ENCODE measurements around the gene PLCL1.
"Not testable (repeated sequence)": the region's sequence is repeated elsewhere in the genome, so short reads cannot be mapped to it uniquely, and the experiment has no call there.

PLCL1 gene

DNA sequence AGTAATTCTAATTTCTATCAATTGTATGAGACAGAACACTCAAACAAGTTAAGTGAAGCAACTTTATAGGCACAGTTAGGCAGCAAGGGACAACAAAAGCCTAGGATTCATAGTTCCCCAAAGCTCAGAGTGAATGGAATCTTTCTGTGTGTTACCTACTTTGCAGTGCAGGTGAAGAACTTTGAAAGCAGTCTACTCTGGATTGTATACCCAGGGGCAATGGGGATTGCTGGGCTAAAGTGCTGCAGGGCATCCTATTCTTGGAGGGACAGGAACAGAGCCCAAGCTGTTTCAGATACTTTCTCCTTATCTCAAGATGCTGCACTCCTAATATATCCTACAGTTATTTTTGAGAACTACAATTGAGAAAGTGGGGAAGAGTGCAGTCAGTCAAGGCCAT, 207.6 kb downstream of the PLCL1 start:
- DNase-seq: no peak

DNA sequence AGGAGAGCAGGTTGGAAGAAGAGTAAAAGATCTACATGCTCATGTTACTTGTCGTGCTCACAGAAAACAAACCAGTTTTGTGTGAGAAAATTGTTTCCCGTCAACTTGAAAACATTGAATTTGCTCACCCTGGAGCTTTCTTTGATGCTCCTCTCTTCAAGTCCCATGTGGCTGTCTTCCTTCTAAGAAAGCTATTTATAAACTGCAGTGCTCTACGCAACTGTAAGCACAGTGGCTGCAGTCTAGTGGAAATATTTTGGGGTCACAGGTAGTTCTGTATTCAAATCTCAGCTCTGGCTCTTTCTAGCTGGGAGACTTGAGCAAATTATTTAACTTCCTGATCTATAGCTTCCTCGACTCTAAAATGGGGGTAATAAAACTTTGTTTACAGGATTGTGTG, 211.8 kb downstream of the PLCL1 start:
- DNase-seq: no peak

DNA sequence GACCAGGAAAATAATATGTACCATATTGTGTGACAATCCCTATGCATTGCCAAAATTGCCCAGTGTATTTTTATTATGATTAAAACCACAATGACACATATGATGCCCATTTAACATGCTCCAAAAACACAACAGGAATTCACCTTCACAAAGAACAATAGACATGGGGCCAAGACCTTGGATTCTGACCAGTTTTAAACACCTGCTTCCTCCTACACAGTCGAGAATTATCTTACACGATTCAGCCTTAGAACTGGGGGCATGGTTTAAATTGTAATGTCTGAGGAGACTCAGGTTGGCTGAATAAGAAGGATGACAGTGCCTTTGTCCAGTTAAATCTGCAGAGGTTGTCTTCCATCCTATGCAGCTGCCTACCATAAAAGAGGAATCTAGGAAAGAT, 212.7 kb downstream of the PLCL1 start:
- no peak for DNase-seq

DNA sequence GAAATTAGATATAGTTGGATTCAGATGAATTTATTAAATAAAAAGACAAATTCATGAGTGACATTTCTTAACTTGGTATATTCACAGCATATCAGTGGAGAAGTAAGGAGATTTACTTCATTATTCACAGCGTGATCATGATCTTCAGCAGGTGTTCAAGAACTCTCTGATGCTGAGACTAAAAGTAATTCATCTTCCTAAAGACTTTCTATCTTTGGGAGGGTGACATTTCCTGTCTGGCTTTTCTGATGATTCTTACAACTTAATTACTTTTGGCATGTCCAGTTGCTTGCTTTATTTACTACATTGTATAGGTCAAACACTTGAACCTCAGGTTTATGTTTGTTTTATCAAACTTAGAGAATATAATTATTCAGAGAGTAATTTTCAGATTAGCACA, 224.6 kb downstream of the PLCL1 start:
- no peak for DNase-seq

DNA sequence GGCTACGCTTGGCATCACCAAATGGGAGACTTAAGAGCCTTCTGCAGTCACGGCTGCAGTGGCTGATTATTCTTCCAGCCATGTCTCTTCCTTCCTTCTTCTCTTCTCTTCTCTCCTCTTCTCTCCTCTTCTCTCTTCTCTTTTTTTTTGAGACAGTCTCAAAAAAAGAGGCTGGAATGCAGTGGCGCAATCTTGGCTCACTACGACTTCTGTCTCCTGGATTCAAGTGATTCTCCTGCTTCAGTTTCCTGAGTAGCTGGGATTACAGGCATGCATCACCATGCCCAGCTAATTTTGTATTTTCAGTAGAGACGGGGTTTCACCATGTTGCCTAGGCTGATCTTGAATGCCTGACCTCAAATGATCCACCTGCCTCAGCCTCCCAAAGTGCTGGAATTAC, 225.2 kb downstream of the PLCL1 start:
- not testable (repeated sequence) for DNase-seq

DNA sequence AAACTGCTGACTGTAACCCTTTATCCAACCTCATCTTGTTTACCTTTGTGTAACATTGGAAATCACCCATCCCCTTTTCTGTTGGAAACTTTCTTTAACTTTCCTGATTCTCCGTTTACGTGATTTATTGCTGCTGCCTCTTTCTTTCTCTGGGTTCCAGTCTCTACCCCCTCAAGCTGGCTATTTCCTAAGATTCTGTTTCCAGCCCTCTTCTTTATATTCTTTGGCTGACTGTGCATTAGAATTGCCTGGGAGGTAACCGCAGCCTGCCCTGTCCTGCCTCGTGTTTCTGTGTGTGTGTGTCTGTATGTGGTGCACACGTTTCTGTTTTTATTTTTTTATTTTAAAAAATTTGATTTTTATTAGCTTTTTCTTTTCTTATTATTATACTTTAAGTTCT, 229.2 kb downstream of the PLCL1 start:
- DNase-seq: no peak

DNA sequence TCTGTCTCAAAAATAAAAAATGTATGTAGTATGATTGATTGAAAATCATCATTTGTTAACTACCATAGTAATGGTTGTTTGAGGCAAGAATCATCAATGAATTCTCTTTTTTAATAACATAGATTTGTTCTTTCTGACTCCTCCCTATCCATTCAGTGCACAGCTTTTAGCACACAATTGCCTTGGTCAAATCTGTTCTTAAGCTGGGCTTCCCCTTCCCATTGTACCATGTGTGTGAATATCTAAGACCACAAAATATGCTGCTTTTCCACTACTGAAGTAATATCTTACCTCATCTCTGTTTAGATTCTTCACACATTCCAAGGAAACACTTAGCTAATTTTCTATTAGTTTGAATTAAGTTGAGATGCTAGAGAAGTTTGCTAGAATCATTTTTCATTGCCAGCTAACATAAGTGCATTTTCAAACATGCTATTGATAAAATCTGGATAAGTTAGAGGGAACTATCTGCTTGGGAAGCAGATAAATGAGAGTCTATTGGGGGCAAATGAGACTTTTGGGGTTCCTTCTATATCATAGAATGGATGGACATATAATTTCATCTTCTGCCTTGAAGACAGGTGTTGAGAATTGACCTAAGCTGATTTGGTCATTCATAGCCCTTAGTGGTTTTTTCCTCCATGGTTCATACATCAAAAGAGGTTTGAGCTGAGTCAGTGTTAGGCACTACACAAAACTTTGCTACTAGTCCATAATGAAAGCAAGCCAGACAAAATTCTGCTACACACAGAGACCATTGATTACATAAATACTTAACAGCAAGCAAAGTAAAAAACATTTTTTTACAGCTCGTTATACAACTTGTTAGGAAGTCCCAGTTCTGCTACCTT, 231.9 kb downstream of the PLCL1 start:
- DNase-seq: no peak

DNA sequence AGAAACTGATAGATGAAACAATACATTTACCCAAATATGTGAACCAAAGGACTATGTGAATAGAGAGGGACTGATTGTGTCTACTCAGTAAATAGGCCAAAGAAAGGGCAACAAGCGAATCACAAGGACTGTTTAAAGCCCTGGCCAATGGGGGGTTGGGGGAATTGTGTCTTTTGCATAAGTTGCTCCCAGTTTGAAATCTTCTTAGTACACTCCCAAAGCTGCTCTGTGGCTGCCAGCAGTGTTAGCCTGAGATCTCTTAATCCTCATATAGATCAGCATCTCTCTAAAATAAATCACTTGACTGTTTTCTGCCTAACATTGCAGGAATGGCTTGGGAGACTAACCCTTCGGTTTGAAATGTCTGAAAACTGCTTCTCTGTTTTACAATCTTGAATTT, 236.4 kb downstream of the PLCL1 start:
- no peak for DNase-seq

DNA sequence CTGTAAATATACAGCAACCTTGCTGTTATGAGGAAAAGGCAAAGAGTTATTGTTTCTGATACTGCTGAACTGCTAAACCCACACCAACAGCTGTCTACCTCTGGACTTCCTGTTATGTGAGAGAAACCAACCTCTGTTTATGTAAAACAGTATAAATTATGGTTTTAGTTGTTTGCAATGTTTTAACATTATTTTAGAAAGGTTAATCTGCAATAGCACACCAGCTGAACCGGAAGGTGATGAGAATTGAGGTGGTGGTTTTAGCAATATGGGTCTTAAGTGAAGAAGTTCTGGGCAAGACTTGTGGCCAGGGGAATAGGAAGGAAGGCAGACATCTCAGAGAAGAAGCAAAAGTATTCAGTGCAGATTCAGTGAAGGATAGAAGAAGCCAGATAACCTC, 237.8 kb downstream of the PLCL1 start:
- DNase-seq: no peak

DNA sequence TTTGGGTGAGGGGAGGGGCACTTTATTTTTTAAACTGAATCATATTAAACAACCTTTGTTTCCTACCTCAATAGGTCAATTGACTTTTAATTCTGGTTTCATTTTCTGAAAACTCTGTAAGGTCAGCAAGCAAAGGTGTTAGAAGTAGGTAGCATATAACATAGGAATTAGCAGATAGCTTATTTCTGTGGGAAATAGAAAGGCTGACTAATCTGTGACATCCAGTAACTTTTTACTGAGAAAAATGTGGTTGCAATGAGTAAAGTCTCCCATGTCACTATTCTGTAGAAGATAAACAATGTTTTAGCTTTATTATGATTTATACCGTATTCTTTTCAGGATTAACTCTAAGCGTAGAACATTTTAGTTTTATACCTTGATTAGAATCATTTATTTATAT, 240.4 kb downstream of the PLCL1 start:
- DNase-seq: no peak

DNA sequence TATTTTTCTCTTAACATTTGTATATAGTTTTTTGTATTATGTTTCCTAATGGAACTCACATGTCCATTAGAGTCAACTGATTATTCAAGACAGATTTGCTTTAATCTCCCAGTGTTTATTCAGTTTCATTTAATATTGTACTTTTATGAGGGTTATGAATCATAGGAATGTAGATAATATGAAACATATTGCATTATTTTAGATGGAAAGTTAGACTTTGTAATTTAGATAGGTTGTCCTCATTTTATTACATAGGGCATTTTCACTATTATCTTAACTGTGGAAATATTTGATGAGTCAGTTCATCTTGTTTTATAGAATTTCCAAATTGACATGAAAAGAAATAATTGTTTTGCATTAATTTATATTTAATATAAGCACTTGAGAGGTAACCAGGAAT, 240.8 kb downstream of the PLCL1 start:
- no peak for DNase-seq

DNA sequence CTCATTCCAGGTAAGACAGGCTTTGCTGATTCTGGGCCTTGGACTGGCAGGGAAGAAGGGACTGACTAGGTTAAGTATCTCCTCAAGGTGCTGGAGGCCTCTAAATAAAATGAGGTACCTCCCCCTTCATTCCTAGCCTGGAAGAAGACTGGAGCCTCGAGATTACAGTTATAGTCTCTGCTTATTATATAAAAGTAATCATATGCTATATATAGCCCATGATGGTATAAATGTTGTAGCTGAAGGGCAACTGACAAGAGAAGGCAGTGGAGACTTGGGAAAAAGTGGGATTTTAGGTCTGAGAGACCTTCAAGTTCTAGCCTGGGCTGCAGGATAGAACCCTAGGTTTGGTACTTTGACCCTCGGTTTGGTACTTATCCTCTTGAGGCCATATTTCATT, 248.3 kb downstream of the PLCL1 start:
- DNase-seq: no peak

DNA sequence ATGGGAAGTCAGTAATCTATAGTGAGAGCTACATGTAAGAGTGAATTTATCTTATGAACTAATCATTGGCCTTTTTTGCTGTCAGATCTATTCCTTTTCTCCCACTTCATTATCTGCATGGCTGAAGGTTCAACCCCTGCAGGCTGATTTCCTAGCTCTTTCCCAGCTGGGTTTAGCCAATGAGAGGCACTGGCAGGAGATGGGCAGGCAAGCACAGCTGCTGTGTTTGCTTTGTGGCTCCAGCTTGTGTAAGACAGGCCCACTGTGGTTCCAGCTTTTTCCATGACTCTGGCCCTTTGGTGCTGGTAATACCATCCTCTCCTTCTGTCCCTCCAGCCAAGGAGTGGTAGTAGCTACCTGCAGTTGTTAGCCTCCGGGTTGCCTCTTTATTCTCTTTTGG, 248.8 kb downstream of the PLCL1 start:
- no peak for DNase-seq

DNA sequence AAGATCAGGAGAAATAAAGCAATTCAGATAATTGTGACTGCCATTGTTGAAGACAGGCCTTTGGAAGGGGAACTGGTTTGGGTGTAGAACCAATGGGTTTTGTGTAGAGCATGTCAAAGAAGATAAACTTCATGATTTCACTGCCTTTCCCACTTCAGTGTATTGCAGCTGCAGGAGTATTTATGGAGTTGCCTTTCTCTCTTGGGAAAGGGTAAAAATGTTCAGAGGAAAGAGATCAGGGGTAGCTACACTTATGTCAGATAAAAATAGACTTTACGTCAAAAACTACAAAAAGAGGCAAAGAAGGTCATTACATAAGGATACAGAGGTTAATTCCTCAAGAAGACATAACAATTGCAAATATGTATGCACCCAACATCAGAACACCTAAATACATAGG, 249.4 kb downstream of the PLCL1 start:
- no peak for DNase-seq

DNA sequence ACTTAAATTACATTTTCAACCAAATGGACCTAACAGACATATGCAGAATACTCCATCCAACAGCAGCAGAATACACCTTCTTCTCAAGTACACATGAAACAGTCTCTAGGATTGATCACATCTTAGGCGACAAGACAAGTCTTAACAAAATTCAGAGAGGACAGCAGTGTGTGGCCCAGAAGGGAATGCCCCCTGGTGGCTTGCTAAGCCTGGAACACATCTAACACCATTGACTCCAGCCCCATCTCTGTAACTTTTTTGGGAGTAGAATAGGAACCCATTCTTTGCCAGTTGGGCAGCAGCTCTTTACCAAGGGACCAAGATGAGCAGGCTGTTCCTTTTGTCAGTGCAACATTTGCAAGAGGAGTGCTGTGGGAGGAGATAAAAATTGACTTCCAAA, 249.9 kb downstream of the PLCL1 start:
- peak; percentile 21 for DNase-seq

DNA sequence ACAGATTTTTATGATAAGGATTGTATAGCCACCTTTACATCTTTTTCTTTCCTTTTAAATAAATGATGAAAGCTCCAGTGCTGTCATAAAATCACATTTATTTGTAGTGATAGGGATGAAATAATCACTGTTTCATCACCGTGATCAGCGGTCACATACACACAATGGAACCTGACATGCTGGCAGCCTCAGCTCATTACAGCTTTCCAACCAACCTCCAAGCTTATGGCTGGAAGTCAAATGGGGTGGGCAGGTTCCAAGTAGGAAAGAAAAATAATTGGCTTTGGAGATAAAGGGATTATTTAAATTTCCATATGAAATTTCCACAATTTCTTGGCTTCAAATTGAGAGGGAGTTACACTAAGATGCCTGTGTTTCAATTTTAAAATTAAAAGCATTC, 251.3 kb downstream of the PLCL1 start:
- DNase-seq: no peak

DNA sequence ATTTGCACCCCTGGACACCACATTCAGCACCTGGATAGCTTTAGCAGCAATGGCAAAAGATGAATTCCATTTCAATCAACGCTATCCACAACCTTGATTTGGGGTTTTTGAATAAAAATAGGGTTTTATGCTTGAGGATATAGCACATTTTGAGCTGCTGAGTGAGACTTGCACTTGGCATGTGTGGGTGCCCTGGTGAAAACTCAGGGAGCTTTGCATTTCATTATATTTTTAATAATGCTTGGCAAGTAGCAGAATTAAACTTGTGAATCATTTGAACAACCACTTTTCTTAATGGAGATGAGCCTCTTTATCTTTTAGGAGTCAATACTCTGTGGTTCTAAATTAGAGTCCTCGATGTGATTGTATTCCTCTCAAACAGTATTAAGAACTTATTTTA, 252.4 kb downstream of the PLCL1 start:
- DNase-seq: no peak

DNA sequence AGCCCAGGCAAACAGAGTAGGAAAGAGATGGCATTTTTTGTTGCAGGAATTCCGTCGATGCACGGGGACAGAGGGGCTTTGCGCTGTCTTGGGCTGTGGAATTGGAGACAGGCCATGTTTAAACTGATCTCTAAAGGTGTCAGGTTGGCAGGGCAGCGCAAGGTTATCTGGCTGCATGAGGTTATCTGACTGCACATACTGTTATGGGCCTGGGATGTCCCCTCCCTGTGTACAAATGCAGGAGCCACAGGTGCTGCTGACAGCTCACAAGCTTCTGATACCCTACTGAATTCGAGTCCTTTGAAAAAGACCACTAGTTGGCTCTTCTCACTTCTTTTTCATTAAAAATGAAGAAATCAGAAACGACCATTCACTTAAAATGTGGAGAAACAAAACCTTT, 255.4 kb downstream of the PLCL1 start:
- no peak for DNase-seq

DNA sequence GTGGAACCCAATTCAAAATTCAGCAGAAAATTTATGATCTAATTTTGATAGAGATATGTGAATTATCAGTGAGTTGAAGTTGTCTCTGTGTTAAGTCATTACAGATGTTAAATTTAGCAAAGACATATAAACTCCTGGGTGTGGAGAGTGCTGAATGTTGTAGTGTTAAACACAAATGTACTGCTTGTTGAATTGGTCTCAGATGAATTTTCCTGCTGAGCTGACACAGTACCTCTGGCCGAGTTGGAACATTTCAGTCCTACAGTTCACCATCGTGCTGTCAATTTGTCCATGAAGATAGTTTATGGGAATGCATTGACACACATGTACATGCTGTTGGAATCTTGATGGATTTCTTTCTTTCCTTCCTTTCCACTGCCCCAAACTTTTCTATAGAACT, 255.9 kb downstream of the PLCL1 start:
- DNase-seq: no peak

DNA sequence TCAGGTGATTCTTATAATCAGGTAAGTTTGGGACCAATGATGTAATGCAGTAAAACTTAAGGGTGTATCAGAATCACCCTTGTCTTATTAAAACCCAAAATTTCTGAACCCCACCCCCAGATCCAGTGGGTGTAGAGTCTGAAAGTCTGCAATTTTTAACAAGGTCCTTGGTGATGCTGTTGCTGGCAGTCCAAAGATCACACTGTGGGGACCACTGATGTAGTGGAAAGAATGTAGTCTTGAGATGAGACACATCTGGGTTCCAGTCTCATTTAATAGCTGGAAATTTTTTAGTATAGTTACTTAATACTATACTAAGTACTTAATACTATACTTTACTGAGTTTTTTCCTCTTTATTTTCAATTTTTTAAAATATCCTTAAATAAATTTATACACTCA, 258.4 kb downstream of the PLCL1 start:
- DNase-seq: no peak

DNA sequence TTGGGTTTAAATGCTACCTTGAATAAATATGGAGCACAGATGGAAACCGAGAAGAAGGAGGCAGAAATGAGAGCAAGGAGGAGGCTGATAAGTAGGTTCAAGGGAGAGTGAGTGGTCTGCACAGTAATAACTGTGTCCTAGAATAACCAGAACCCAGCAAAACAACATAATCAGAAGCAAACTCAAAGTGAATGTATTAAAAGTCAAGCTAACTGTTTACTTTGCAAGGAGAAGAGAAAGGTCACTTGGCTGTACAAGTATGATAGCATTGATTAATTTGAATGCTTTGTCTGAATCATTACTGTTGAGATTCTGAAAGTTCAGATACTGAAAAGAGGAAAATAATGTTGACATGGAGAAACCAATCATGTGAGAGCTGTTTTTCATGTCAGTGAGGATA, 258.8 kb downstream of the PLCL1 start:
- DNase-seq: no peak

DNA sequence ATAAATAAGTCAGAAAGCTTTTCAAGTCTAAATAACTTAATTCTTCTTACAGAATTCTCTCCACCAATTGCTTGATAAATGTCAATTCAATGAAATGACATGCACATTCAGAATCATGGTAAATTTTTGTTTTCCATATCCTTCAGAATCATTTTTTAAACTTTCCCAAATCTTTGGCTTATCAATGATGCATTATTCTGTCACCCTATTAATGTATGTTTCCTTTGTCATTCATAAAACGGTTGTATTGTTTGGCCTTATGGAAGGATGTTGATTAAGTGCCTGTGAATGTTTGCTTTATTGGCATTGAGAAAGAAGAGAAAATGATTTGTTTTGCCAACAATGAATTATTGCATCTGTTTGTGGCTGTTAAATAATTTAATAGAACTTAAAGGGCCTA, 260.9 kb downstream of the PLCL1 start:
- DNase-seq: no peak

DNA sequence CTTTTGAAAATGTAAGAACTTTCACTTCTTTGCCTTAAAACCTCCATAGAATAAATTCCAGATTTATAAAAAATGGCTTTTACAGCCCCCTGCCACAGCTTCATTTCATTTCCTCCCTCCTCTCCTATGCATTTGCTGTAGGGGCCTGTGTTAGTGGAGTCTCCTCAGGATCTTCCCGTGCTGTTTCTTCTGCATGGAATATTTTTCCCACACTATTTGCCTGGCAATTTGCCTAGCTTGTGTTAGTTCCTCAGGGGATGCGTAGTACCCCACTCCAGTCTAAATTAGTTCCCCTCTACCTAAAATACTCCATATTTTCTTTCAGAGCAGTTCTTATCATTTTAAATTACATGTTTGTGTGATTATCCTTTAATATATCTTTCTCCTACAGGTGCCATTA, 262.2 kb downstream of the PLCL1 start:
- no peak for DNase-seq

DNA sequence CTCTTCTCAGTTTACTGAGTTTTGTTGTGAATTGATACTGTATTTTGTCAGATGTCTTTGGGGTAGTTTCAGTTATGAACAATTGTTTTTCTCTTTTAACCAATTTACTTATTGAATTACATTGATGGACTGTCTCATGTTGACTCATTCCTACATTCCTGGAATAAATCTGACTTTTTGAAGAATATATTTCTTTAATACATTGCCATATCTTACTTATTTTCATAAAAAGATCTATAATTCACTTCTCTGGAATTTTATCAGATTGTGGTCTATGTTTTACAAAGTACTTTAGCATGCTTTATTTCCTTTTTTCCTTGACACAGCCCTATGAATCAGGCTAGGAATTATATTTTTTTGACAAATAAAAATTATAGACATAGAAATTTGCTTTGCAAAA, 268.3 kb downstream of the PLCL1 start:
- no peak for DNase-seq

DNA sequence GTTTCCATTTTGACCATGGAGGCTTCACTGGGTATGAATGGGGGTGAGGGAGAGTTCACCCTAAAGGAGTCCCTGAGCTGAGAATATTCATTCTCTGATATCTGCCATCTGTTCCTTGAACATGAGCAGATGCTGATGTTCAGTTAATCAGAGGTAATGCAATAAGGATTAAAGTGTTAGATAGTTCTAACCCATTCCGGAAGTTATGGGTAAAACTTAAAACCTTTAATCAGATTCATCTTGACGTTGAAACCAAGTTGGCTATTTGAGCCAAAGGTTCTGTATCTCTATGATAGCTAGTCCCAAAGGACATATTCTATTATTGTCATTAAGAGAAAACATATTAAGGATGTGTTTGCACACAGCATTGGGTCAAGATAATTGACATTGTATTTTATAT, 268.9 kb downstream of the PLCL1 start:
- no peak for DNase-seq

DNA sequence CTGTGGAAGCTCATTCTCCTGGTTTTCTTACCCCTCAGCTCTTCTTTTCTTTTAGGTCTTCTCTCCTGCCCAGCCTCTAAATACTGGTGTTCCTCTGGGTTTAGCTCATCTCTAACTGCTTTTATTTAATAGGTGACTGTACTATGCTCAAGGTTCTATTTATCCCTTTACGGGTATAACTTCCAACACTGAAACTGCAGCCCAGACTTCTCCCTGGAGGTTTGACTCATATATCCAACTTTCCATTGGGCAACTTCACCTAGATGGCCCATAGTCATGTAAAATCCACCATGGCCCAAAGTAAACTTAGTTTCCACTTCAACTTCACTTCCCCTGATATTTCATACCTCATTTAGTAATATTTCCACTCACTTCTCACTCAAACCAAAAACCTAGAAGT, 273.1 kb downstream of the PLCL1 start:
- DNase-seq: no peak
